Measurements from ENCODE around the gene PLA2G15. TPM values are rescaled to one million over a fixed set of nuclear protein-coding genes. Genes with fewer than 3 reads are reported as not detected.

PLA2G15 gene
- total and polyA plus RNA-seq, 2 experiments from 2014 or later = 3.1 to 14.8 TPM

GRCh38 chr16:68215302-68215701, 29.9 kb upstream of the PLA2G15 start (continued):
- no peak for TF ChIP-seq REST (IDR thresholded peaks at IDR 0.05; ENCODE audit: unreplicated experiment)
- no peak for TF ChIP-seq CREB1 (CRISPR knock-in tag; IDR thresholded peaks at IDR 0.05; ENCODE audit: low read depth)
- no peak for TF ChIP-seq EZH2 (IDR thresholded peaks at IDR 0.05; ENCODE audit: low read depth, unreplicated experiment)
- no peak for TF ChIP-seq ETS1 (IDR thresholded peaks at IDR 0.05)
- TF ChIP-seq STAT1 (IDR thresholded peaks at IDR 0.05; ENCODE audit: unreplicated experiment) = no peak

GRCh38 chr16:68216240-68216639, 28.9 kb upstream of the PLA2G15 start:
- Histone ChIP-seq H2AFZ (no peak overlapping the region), H3K27me3 (ENCODE audit: insufficient read depth) (no peaks in the 10 kb centered on the region), H3K79me2 (replicated peaks; ENCODE audit: insufficient read depth) (peaks cover 5% of the 10 kb centered on the region; the same call in 1 of the 2 replicates), H3F3A (replicated peaks; ENCODE audit: low read depth) (no peaks in the 10 kb centered on the region), H4K20me1 (replicated peaks; ENCODE audit: insufficient read depth) (no peaks in the 10 kb centered on the region), H3K27ac (ENCODE audit: low read depth) (no peak overlapping the region), H3K4me1 (ENCODE audit: insufficient read depth) (no peaks in the 10 kb centered on the region), H3K9me2 (ENCODE audit: insufficient read depth) (no peaks in the 10 kb centered on the region), H3K36me3 (ENCODE audit: insufficient read depth) (no peaks in the 10 kb centered on the region), H3K4me3 (no peak overlapping the region), H3K4me2 (no peak overlapping the region)
- Mint-ChIP-seq H3K4me1 (peaks cover 11% of the 10 kb centered on the region; the same call in 2 of the 3 replicates), H3K36me3 (ENCODE audit: low read depth) (no peaks in the 10 kb centered on the region), H3K4me3 (no peak overlapping the region), H3K27me3 (ENCODE audit: insufficient read depth, low read depth, poor library complexity) (peaks cover 2% of the 10 kb centered on the region), H3K27ac (no peak overlapping the region), H3K9me3 (no peaks in the 10 kb centered on the region)
- TF ChIP-seq ZNF462 (CRISPR knock-in tag; IDR thresholded peaks at IDR 0.05) (no peak), EZH2phosphoT487 (IDR thresholded peaks at IDR 0.05; ENCODE audit: unreplicated experiment) (no peak), CREB1 (CRISPR knock-in tag; IDR thresholded peaks at IDR 0.05; ENCODE audit: low read depth) (no peak), NANOG (IDR thresholded peaks at IDR 0.05; ENCODE audit: borderline replicate concordance) (no peak)
- DNase-seq (ENCODE audit: low spot score) = no peak
- ATAC-seq = no peak

All from GM23338 (cell line).